Measurements from ENCODE around the gene CDK14.
"Not testable (repeated sequence)": the region's sequence is repeated elsewhere in the genome, so short reads cannot be mapped to it uniquely, and the experiment has no call there.

The CDK14 gene

GRCh38 chr7:91135703-91136430 lies 539.7 kb downstream of the CDK14 start:
- no peak for DNase-seq

- no peak for DNase-seq
Observed at GRCh38 chr7:91137153-91137787, 541.1 kb downstream of the CDK14 start.

GRCh38 chr7:91137788-91138368 lies 541.8 kb downstream of the CDK14 start:
- no peak for DNase-seq

GRCh38 chr7:91140286-91140685 lies 544.2 kb downstream of the CDK14 start:
- DNase-seq: no peak

- DNase-seq: no peak
Observed at GRCh38 chr7:91140982-91141381, 544.9 kb downstream of the CDK14 start.

GRCh38 chr7:91142743-91143142 lies 546.6 kb downstream of the CDK14 start:
- no peak for DNase-seq

- no peak for DNase-seq
Observed at GRCh38 chr7:91149341-91150246, 553.5 kb downstream of the CDK14 start.

GRCh38 chr7:91151916-91152315 lies 555.8 kb downstream of the CDK14 start:
- DNase-seq: no peak

GRCh38 chr7:91156316-91157185 lies 560.4 kb downstream of the CDK14 start:
- DNase-seq: no peak

GRCh38 chr7:91157579-91158320 lies 561.6 kb downstream of the CDK14 start:
- no peak for DNase-seq

- no peak for DNase-seq
Observed at GRCh38 chr7:91162436-91162835, 566.3 kb downstream of the CDK14 start.

- DNase-seq: no peak
Observed at GRCh38 chr7:91164506-91164905, 568.4 kb downstream of the CDK14 start.

- no peak for DNase-seq
Observed at GRCh38 chr7:91165006-91165845, 569.1 kb downstream of the CDK14 start.

- no peak for DNase-seq
Observed at GRCh38 chr7:91165846-91166230, 569.7 kb downstream of the CDK14 start.

GRCh38 chr7:91168871-91169829 lies 573.0 kb downstream of the CDK14 start:
- no peak for DNase-seq

GRCh38 chr7:91169830-91170191 lies 573.7 kb downstream of the CDK14 start:
- no peak for DNase-seq

GRCh38 chr7:91173265-91173664 lies 577.1 kb downstream of the CDK14 start:
- not testable (repeated sequence) for DNase-seq

GRCh38 chr7:91180746-91181145 lies 584.6 kb downstream of the CDK14 start:
- DNase-seq: no peak

GRCh38 chr7:91181949-91182348 lies 585.8 kb downstream of the CDK14 start:
- DNase-seq: no peak

All from activated CD8-positive, alpha-beta memory T cell treated with anti-CD3 and anti-CD28 coated beads, Interleukin-2, amount 50 U/mL, for 4 hours (primary cell).